CD8-positive, alpha-beta memory T cell (primary cell): Measurements from ENCODE around the gene RTL5. TPM values are rescaled to one million over a fixed set of nuclear protein-coding genes. Genes with fewer than 3 reads are reported as not detected.

Experiments
- CTCF ChIA-PET: fragments of 350-600 bp; sonication (Branson Sonifier 250); formaldehyde crosslinking; loops from one replicate; lab custom pipeline; 2021; ENCODE audit warnings: antibody characterized with exemption; lab: Charles Lee
- POLR2A ChIA-PET: fragments of 350-600 bp; sonication (Branson Sonifier 250); formaldehyde crosslinking; loops from one replicate; lab custom pipeline; 2021; ENCODE audit warnings: antibody characterized with exemption; lab: Charles Lee
- DNase-seq, 5 donors: peaks; one replicate each; pipeline versions ENCODE4 v3.0.0 to v3.0.0-alpha.2; 2020 to 2022; ENCODE audit warnings: mixed read lengths in 1 of 5
- H3K27ac ChIP-seq: one replicate; pipeline ENCODE4 v1.7.0; 2013; ENCODE audit warnings: low read depth, mild to moderate bottlenecking, low read length, moderate library complexity
- H3K27me3 ChIP-seq: 2 replicates; pipeline ENCODE4 v1.7.0; 2013; ENCODE audit warnings: low read length, mild to moderate bottlenecking; ENCODE audit not compliant: insufficient read depth, poor library complexity, severe bottlenecking
- H3K36me3 ChIP-seq: 2 replicates; pipeline ENCODE4 v1.7.0; 2013; ENCODE audit warnings: mild to moderate bottlenecking, low read length, moderate library complexity; ENCODE audit not compliant: insufficient read depth
- H3K4me1 ChIP-seq: 2 replicates; pipeline ENCODE4 v1.7.0; 2013; ENCODE audit warnings: mild to moderate bottlenecking, low read length, moderate library complexity; ENCODE audit not compliant: insufficient read depth
- H3K4me3 ChIP-seq: 2 replicates; pipeline ENCODE4 v1.7.0; 2013; ENCODE audit warnings: mild to moderate bottlenecking, low read length
- H3K9me3 ChIP-seq: 2 replicates; pipeline ENCODE4 v1.7.0; 2013; ENCODE audit warnings: mild to moderate bottlenecking, low read length
- H3K27ac Mint-ChIP-seq, 8 donors: one replicate each; pipeline ENCODE4 v1.8.0; 2020 to 2021; ENCODE audit warnings: mixed read lengths in 8 of 8, mild to moderate bottlenecking in 6 of 8, inconsistent platforms in 3 of 8, moderate library complexity in 3 of 8
- H3K27me3 Mint-ChIP-seq, 2 donors: one replicate each; pipeline ENCODE4 v1.8.0; 2020 to 2021; ENCODE audit warnings: mixed read lengths in 2 of 2, mild to moderate bottlenecking in 1 of 2, moderate library complexity in 1 of 2
- H3K36me3 Mint-ChIP-seq, 3 donors: one replicate each; pipeline ENCODE4 v1.8.0; 2020 to 2021; ENCODE audit warnings: mixed read lengths in 3 of 3, inconsistent platforms in 1 of 3, mild to moderate bottlenecking in 1 of 3
- H3K4me1 Mint-ChIP-seq, 3 donors: one replicate each; pipeline ENCODE4 v1.8.0; 2020 to 2021; ENCODE audit warnings: mixed read lengths in 3 of 3, inconsistent platforms in 1 of 3, mild to moderate bottlenecking in 1 of 3
- H3K4me3 Mint-ChIP-seq, 7 donors: one replicate each; pipeline ENCODE4 v1.8.0; 2020 to 2021; ENCODE audit warnings: mixed read lengths in 7 of 7, mild to moderate bottlenecking in 6 of 7, moderate library complexity in 4 of 7, inconsistent platforms in 2 of 7
- H3K9me3 Mint-ChIP-seq, 5 donors: one replicate each; pipeline ENCODE4 v1.8.0; 2020 to 2022; ENCODE audit warnings: mixed read lengths in 5 of 5, mild to moderate bottlenecking in 3 of 5, moderate library complexity in 2 of 5, inconsistent platforms in 1 of 5
- polyA plus RNA-seq: library from polyadenylated mRNA; unstranded; fragments of 300-500 nt; fragmentation: Illumina TruSeq; gene quantifications from one replicate; pipeline ENCODE4 v1.2.3, GENCODE V29; 2021
- total RNA-seq, 2 experiments: library from RNA; stranded (reverse); gene quantifications; one replicate each; pipeline ENCODE4 v1.2.3, GENCODE V29; 2021

RTL5 gene
- total and polyA plus RNA-seq, 3 experiments from 2014 or later = 0.55 to 1.0 (median 1.00) TPM

- Histone ChIP-seq H3K9me3 (no peaks in the 10 kb centered on the region), H3K27me3 (no peaks in the 10 kb centered on the region), H3K36me3 (no peaks in the 10 kb centered on the region), H3K4me3 (no peak overlapping the region), H3K4me1 (peaks cover 7% of the 10 kb centered on the region), H3K27ac (no peak overlapping the region)
- ChIA-PET POLR2A (no interaction called here), CTCF (no interaction called here)
- H3K4me3 Mint-ChIP-seq = no peak overlapping the region
- no peaks in the 10 kb centered on the region for H3K9me3 Mint-ChIP-seq
- DNase-seq = no peak
- no peak overlapping the region for H3K27ac Mint-ChIP-seq
- peaks cover 0 to 8% of the 10 kb centered on the region in 2 donors for H3K27me3 Mint-ChIP-seq
- peaks cover 12 to 19% (median 17%) of the 10 kb centered on the region in 3 donors for H3K4me1 Mint-ChIP-seq
- peaks cover 0 to 2% (median 0%) of the 10 kb centered on the region in 3 donors for H3K36me3 Mint-ChIP-seq
These were observed 50.9 kb downstream of the RTL5 start for GRCh38 chrX:72080800-72081199.

DNA sequence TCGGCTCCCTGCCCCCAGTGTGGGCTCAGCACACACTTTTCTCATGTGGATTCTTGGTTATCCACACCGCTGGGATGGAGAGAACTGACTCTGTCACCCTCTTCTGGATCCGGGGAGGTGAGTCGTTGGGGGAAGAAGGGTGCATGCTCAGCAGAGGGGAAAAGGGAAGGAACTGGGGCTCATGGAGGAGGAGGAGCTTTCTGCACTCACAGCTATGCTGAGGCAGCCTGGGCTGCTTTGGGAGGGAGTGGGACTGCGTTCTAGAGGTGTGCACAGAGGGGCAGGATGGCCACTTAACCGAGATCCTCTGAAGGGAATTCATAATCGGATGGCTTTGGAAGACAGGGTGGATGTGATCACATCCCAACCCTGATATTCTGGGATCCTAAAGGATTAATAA lies 51.6 kb downstream of the RTL5 start:
- Histone ChIP-seq H3K9me3 (no peaks in the 10 kb centered on the region), H3K36me3 (no peaks in the 10 kb centered on the region), H3K4me3 (no peak overlapping the region), H3K27me3 (no peaks in the 10 kb centered on the region), H3K4me1 (peaks cover 7% of the 10 kb centered on the region), H3K27ac (no peak overlapping the region)
- peaks cover 0 to 2% (median 0%) of the 10 kb centered on the region in 3 donors for H3K36me3 Mint-ChIP-seq
- peak overlapping the region in 2 of 8 donors; percentile 63 to 72 for H3K27ac Mint-ChIP-seq
- no peak for DNase-seq
- ChIA-PET POLR2A (no interaction called here), CTCF (no interaction called here)
- H3K27me3 Mint-ChIP-seq = peaks cover 0 to 8% of the 10 kb centered on the region in 2 donors
- peaks cover 12 to 19% (median 17%) of the 10 kb centered on the region in 3 donors for H3K4me1 Mint-ChIP-seq
- H3K9me3 Mint-ChIP-seq = no peaks in the 10 kb centered on the region
- no peak overlapping the region for H3K4me3 Mint-ChIP-seq

DNA sequence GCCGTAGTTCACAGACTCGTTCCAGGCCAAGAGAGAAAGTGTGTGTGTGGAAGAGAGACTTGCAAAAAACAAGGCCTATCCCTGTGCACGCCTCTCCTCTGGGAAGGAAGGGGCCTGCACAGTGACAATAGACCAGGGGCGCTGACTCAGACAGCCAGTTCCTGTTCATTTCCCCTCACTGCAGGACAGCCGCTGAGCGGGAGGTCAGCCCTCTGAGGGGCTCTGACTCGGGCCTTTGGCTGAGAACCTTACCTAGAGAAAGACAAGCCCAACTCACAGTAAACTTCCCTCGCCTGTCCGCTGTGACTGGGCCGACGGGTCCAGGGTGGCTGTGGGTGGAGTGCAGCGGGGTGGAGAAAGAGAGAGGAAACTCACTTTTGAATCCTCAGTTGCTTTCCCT lies 52.1 kb downstream of the RTL5 start:
- POLR2A ChIA-PET = no interaction called here
- peaks cover 0 to 8% of the 10 kb centered on the region in 2 donors for H3K27me3 Mint-ChIP-seq

GRCh38 chrX:72078411-72078810 lies 53.3 kb downstream of the RTL5 start:
- Mint-ChIP-seq H3K27ac (peak overlapping the region in 5 of 8 donors; percentile 29 to 69 (median 34)), H3K27me3 (peaks cover 0 to 5% of the 10 kb centered on the region in 2 donors), H3K4me1 (peaks cover 12 to 19% (median 17%) of the 10 kb centered on the region in 3 donors), H3K36me3 (peaks cover 0 to 2% (median 0%) of the 10 kb centered on the region in 3 donors), H3K9me3 (no peaks in the 10 kb centered on the region), H3K4me3 (peak overlapping the region in 1 of 7 donors; percentile 9)
- Histone ChIP-seq H3K27me3 (no peaks in the 10 kb centered on the region), H3K9me3 (no peaks in the 10 kb centered on the region), H3K4me3 (no peak overlapping the region), H3K27ac (no peak overlapping the region), H3K4me1 (peaks cover 7% of the 10 kb centered on the region), H3K36me3 (no peaks in the 10 kb centered on the region)
- ChIA-PET POLR2A (no interaction called here), CTCF (no interaction called here)
- no peak for DNase-seq

More for the DNA sequence above, 52.1 kb downstream of the RTL5 start:
- Mint-ChIP-seq H3K4me1 (peaks cover 12 to 19% (median 17%) of the 10 kb centered on the region in 3 donors), H3K36me3 (peaks cover 0 to 2% (median 0%) of the 10 kb centered on the region in 3 donors), H3K4me3 (no peak overlapping the region), H3K27ac (peak overlapping the region in 1 of 8 donors; percentile 72), H3K9me3 (no peaks in the 10 kb centered on the region)
- Histone ChIP-seq H3K4me3 (no peak overlapping the region), H3K27me3 (no peaks in the 10 kb centered on the region), H3K27ac (no peak overlapping the region), H3K4me1 (peaks cover 7% of the 10 kb centered on the region), H3K36me3 (no peaks in the 10 kb centered on the region), H3K9me3 (no peaks in the 10 kb centered on the region)
- DNase-seq = no peak
- CTCF ChIA-PET = no interaction called here

Other genes starting within 250 kb of the RTL5 start
- gene NHSL2, start 221.1 kb downstream of the RTL5 start, total RNA-seq = 1 to 10 TPM in 1 of 2 experiments, under 1 TPM in 1; 0.51 to 1.1 TPM
- gene NHSL2, start 221.1 kb downstream of the RTL5 start, polyA plus RNA-seq = 17.8 TPM
- 1 to 10 TPM; 6.4 to 7.0 TPM for gene PIN4, start 49.8 kb upstream of the RTL5 start, total RNA-seq
- 35.9 TPM for gene PIN4, start 49.8 kb upstream of the RTL5 start, polyA plus RNA-seq
- gene ERCC6L, start 107.1 kb upstream of the RTL5 start, total RNA-seq = 10 to 100 TPM in 1 of 2 experiments, 1 to 10 TPM in 1; 9.7 to 10.2 TPM
- gene ERCC6L, start 107.1 kb upstream of the RTL5 start, polyA plus RNA-seq = 0.43 TPM
- gene RPS4X, start 145.3 kb upstream of the RTL5 start, total RNA-seq = 1,000 to 10,000 TPM; 1,253 to 1,306 TPM
- gene RPS4X, start 145.3 kb upstream of the RTL5 start, polyA plus RNA-seq = 798 TPM
- gene CITED1, start 174.0 kb upstream of the RTL5 start, total RNA-seq = not detected
- not detected for gene CITED1, start 174.0 kb upstream of the RTL5 start, polyA plus RNA-seq